NCI-H82 (cell line): ENCODE measurements around the gene PRKD2.

Experiments used
- DNase-seq: peaks from one replicate; lab custom pipeline; 2025; lab: John Stamatoyannopoulos, UW

PRKD2 gene

GRCh38 chr19:46741447-46741846 lies 24.5 kb upstream of the PRKD2 start:
- no peak for DNase-seq

GRCh38 chr19:46739290-46739771 lies 22.4 kb upstream of the PRKD2 start:
- DNase-seq, result no peak

GRCh38 chr19:46737761-46738171 lies 20.9 kb upstream of the PRKD2 start:
- DNase-seq, result no peak

GRCh38 chr19:46737298-46737654 lies 20.4 kb upstream of the PRKD2 start:
- DNase-seq, result no peak

DNA sequence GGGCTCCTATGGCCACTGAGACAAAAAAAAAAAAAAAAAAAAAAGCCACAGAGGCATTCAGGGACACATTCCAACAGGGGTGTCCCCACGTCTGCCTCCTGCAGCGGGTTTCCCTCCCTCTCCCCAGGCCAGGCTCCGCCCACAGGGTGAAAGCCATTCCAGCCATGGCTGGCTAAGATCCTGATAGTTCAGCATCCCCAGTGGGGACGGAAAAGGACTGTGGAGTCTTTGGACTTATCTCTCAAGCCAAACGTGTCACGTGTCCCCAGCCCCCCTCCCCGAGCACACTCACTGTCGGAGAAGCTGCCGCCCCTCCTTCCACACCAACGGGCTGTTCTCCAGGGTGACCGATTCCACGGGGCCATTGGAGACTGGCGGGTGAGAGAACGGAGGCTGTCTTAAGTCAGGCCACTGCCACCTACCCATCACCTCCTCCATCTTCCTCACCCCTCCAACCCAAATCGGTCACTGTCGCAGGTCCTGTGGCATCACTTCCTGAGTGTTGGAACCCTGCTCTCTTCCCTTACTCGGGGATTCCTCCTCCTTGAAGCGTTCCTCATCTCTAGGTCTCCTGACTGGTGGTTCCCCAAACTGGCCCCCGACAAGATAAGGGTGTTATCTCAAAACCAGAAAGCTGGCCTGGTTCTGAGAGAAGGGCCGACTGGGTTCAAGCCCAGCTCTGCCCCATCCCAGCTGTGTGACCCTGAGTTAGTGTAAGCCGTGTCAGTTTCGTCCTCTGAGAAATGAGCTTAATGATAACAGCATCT lies 19.8 kb upstream of the PRKD2 start:
- no peak for DNase-seq

GRCh38 chr19:46733690-46734292 lies 16.9 kb upstream of the PRKD2 start:
- DNase-seq, result no peak

- DNase-seq, result no peak
Measured at GRCh38 chr19:46732966-46733689, 16.2 kb upstream of the PRKD2 start.

- DNase-seq, result no peak
Measured at GRCh38 chr19:46732172-46732938, 15.4 kb upstream of the PRKD2 start.

GRCh38 chr19:46731584-46731983 lies 14.7 kb upstream of the PRKD2 start:
- DNase-seq, result no peak

DNA sequence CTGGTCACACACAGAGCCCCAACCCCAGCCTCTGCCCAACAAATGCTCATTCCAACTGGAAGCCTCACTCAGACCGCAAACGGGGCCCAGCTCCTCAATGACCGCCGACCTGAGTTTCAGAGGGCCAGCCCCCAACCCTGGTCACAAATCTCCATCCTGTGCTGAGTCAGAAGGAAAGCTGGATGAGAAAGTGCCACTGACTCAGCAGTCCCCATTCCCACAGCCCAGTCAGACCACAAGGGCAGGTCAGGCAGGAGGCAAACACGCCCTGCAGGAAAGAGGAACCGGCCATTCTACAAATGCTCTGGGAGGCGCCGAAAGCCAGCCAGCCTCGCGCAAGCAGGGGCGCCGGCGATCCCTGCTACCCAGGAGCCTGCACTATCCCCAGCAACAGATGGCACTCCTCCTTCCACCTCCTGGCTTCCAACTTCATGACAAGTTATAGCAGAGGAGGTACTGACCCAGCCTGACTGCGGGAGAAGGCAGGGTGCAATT lies 14.1 kb upstream of the PRKD2 start:
- no peak for DNase-seq

GRCh38 chr19:46730595-46730994 lies 13.7 kb upstream of the PRKD2 start:
- no peak for DNase-seq

- DNase-seq, result no peak
Measured at GRCh38 chr19:46730187-46730586, 13.3 kb upstream of the PRKD2 start.

- no peak for DNase-seq
Measured at GRCh38 chr19:46729696-46730095, 12.8 kb upstream of the PRKD2 start.

GRCh38 chr19:46728693-46729339 lies 11.9 kb upstream of the PRKD2 start:
- peak; percentile 75 for DNase-seq

GRCh38 chr19:46728208-46728607 lies 11.3 kb upstream of the PRKD2 start:
- no peak for DNase-seq

DNA sequence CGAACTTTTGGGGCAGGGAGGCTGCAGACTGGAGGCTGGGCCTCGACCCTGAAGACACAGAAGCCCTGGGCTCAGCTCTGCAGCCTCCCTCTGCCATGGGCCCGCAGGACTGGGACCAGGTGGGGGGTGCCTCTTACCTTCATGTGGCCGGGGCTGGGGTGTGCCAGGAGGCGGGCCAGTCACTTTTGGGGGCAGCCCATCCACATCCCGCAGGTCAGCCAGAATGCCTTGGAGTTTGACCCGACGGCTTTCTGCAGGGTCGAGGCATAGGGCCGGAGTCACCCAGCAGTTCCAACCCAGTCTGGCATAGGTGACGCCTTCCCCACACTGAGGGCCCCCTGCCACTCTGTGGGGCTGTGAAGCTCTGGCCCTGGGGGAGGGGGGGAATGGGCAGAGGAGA lies 10.8 kb upstream of the PRKD2 start:
- DNase-seq, result no peak

DNA sequence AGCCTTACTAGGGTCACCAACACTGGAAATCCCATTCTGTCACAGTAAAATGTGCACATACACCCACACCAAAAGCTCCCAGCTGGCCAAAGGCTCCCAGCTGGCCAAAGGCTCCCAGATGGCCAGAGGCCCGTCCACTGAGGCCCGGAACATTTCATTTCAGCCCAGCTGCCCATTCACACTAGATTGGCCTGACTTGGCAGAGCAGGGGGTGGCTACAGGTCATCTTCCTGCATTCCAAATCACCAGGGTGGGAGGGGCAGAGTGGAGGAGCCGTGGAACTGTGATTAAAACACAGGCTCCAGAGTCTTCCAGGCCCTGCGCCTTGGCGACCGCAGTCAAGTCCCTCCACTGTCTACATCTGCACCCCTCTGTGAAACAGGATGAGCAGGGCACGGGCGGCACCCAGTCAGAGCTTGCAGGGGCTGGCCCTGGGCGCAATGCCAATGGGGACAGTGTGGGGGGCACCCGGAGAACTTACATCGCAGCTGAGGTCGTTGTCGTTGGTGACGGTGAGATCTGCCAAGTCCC lies 10.1 kb upstream of the PRKD2 start:
- no peak for DNase-seq

GRCh38 chr19:46726551-46726950 lies 9.6 kb upstream of the PRKD2 start:
- DNase-seq, result no peak

GRCh38 chr19:46725859-46726393 lies 9.0 kb upstream of the PRKD2 start:
- DNase-seq, result no peak

DNA sequence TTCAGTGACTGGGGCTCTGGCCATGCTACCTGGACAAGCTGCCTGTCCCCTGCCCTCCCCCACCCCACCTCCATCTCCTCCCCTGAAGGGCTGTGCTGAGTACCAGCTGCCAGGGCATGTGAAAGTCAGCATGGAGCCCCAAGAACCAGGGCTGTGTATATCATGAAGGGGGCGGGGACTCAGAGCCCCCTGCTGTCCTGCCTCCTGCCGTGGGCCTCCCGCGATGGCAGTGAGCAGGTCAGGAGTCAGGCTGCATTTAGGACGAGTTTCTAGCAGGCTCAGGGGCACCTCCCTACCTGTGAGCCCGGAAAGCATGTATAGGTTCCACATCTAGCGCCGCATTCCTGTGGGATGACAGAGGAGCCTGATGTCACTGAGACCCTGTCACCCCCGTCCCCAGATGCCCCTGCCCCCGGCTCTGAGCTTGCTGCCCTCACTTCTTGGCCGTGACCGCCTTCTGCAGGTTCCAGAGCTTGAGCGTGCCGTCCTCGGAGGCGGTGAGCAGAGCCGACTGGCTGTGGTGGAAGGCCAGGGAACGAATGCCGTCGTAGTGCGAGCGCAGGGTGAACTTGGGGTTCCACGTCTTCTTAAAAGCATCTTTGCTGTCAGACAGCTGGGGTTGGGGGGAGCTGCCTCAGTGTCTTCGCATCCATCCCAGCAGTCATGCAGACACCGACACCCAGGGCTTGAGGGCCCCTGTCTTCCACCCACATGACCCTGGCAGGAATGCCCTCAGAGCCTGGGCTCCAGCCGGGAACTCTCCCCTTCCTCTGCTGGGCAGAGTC lies 8.3 kb upstream of the PRKD2 start:
- DNase-seq, result no peak
